HG03175 (cell line): Measurements from ENCODE around the gene KCNQ5.

Experiments
- ATAC-seq: cut with Tn5 transposase; IDR thresholded peaks from one replicate; pipeline ENCODE4 v1.9.1; 2021; ENCODE audit warnings: mild to moderate bottlenecking, moderate library complexity; ENCODE audit not compliant: unreplicated experiment

The KCNQ5 gene

DNA sequence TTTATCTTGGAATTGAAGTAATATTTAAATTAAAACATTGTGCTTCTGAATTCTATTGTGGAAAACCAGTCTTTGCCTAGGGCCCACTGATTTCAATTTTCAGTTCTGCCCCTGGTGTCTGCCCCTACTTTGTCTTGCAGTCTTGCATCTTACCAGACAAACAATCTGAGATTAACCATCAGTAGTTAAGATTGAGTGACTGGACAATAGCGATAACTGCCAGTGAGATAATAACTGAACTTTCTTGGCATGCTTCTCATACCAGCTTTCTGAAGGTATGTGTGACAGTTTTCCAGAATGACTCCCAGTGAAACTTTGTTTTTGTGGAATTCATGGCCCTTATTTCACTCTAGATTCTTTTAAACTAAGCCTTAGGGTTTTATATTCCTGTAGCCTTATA lies 53.5 kb downstream of the KCNQ5 start:
- no peak for ATAC-seq

- no peak for ATAC-seq
Observed at GRCh38 chr6:72676995-72677394, 55.1 kb downstream of the KCNQ5 start.

- no peak for ATAC-seq
Observed at GRCh38 chr6:72677740-72678139, 55.9 kb downstream of the KCNQ5 start.

DNA sequence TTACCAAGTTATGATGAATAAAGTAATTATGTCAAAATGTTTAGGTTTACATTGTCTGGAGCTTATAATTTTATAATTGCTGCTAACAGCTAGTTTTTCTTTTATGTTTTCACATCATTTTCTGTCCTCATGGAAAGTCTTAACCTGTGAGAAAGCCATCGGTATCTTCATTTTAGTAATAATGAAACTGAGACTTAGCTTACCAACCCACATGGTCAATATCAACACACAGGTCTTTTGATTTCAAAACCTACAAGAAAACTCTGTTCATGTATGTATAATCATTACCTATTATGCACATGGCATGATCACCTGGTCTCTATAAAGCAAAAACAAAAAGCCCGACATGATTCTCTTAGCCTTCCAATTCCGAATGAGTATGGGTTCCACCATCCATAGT lies 61.9 kb downstream of the KCNQ5 start:
- ATAC-seq: peak; percentile 98

- ATAC-seq: peak; percentile 94
Observed at GRCh38 chr6:72689107-72689954, 67.5 kb downstream of the KCNQ5 start.

DNA sequence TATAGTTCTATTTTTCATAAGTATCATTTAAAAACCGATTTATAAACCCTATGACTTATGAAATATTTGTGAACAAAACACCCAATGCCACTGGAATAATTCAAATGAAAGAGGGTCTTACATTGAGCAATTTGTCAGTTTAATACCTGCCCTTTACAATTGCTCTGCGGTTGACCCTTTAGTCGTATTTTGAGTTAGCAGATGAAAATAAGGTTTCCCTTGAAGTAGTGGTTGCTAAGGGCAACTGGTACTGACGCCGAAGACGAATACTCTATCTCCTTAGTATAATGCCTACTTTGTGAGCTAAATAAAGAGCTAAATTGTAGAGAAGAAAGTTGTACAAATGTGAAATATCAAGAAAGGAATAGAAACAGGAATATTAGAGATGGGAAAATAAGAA lies 69.4 kb downstream of the KCNQ5 start:
- ATAC-seq: no peak

DNA sequence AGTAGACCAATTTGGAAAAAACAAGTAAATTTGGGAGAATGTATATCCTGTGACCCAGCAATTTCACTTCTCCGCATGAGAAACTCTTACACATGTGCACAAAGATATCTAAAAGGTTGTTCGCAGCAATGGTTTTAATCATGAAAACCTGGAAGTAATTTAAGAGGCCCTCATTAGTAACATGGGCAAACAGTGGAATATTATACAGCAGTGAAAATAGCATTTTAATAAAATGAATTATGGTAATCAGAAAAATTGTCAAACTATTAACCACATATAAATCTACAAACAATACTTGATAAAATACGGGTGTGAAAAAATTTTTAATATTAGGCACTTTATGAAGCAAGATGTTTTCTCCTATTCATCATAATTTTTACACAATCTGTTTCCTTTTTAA lies 74.2 kb downstream of the KCNQ5 start:
- ATAC-seq: no peak

GRCh38 chr6:72699159-72699558 lies 77.3 kb downstream of the KCNQ5 start:
- no peak for ATAC-seq

DNA sequence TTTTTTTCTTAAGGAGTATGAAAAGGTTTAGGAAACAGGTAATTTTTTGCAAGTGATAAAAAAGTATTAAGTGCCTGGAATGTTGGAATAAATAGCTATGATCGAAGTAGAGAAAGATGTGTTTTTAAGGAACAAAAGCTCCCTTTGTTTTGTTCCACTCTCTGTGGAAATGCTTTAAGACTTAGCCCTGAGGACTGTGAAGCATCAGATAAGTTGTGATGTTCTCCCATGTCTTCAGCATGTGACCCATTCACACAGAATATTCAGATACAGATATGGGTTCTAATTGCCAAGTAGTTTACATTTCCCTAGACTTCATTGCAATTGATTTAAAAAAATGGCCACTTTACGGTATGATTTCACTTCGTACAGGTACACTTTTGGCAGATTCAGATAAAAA lies 80.6 kb downstream of the KCNQ5 start:
- ATAC-seq: no peak

- no peak for ATAC-seq
Observed at GRCh38 chr6:72703093-72703492, 81.2 kb downstream of the KCNQ5 start.

GRCh38 chr6:72704979-72705378 lies 83.1 kb downstream of the KCNQ5 start:
- ATAC-seq: no peak

DNA sequence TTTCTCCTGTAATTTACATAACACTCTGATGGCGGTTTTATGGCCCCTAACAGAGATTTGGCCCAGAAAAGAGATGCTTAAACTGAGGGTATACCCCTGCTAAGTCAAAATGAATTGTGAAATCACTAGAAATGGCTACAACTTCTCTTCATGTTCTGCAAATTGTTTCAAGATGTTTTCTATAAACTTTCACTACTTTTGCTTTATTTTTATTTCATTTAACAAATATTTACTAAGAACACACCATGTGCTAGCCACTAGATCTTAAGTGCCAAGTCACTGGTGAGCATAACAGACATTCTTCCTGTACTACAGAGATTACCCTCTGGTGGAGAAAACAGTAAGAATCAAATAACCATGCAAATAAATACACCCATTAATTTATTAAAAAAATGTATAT lies 87.6 kb downstream of the KCNQ5 start:
- no peak for ATAC-seq

DNA sequence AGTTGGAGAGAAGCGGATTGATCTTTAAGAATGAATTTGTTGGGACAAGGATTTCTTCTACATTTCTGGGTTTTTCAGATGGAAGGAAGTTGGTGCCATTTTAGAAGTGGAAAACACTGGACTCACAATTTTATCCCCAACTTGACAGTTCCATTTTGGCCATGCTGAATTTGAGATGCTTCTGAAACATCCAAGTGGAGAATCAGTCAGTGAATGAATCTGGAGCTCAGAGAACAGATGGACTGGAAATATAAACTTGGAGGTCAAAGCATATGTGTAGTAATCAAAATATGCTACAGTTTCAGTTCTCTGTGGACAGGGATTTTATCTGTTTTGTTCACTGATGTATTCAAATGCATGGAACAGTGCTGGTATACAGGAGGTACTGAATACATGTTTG lies 89.9 kb downstream of the KCNQ5 start:
- no peak for ATAC-seq

- ATAC-seq: no peak
Observed at GRCh38 chr6:72712910-72713309, 91.0 kb downstream of the KCNQ5 start.

GRCh38 chr6:72715119-72715518 lies 93.3 kb downstream of the KCNQ5 start:
- no peak for ATAC-seq

- ATAC-seq: no peak
Observed at GRCh38 chr6:72716916-72717315, 95.1 kb downstream of the KCNQ5 start.

- ATAC-seq: no peak
Observed at GRCh38 chr6:72720464-72720863, 98.6 kb downstream of the KCNQ5 start.

- ATAC-seq: no peak
Observed at GRCh38 chr6:72721346-72721745, 99.5 kb downstream of the KCNQ5 start.

DNA sequence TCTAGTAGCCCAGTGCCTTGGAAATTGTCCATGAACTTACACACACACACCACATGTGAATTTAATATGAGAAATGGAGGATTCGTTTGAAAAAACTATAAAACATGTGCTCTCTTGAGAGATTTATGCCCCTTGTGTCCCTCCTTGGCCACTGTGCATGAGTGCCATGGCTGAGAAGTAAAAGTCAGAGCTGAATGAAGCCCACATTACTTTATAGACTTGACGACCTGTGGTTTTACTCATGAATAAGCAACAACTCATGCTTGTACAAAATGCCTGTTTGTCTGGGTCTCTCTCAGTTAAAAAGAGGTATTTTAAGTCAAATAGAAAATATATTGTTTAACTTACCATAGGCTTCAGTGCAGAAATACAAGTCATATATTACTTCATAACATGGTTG lies 102.7 kb downstream of the KCNQ5 start:
- peak; percentile 86 for ATAC-seq

DNA sequence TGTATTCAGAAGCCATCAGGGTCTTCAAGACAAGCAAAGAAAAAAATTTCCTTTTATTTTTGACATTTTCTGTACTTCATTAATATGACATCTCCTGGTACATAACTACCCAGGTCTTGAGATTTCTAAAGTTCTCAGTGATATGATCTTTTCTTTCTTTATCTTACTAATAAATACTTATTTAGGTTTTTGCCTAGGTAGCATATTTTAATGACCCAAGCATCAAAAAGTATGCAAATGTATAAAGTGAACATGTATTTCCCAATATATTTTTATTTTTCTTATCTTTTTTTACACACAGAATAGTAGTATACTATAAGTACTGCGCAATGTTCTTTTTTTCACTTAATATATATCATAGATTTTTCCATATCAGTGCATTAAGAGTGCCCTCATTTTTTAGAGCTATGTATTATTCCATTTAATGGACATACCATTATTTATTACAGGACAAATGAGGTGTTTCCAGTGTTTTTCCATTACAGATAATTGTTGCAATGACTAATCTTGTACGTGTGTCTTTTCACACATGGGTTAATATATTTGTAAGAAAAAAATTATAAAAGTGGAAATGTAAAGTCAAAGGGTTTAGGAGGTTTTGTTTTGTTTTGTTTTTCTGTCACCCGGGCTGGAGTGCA lies 107.0 kb downstream of the KCNQ5 start:
- no peak for ATAC-seq

DNA sequence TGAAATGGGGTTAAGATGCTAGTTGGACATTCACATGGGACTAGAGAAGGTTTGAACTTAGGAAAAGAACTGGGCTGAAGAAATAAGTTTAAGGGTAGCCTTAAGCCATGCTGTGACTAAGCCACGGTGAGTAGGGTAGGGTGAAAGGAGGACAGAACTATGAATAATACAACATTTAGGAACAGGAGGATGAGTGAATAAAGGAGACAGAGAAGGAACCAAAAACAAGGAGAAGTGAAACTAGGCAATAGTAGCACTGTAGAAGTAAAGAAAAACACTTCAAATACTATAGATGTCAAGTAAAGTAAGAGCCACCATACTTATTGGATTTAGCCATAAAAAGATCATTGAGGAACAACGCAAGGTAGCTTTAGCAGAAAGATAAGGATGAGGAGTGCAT lies 111.2 kb downstream of the KCNQ5 start:
- no peak for ATAC-seq

GRCh38 chr6:72738091-72738490 lies 116.2 kb downstream of the KCNQ5 start:
- no peak for ATAC-seq

DNA sequence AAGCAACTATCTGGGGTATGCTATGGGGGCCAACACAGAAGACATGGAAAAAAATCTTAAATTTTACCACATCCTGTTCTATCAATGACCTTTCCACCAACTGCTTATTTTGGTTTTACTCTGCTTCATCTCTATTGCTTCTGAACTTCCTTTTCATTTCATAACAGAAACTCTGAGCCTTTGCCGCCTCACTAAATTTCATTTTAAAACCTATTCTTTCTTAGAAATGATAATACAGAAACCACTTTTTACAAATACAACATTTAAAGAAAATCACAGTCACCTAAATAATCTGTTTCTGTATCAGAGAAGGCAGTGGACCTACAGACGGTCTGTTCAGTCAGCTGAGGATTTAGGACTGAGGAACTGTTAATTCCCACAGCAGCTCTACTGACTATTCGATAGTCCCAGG lies 117.5 kb downstream of the KCNQ5 start:
- peak; percentile 54 for ATAC-seq
